HG02870 (cell line): ENCODE results near the gene FASN.

Source experiments
- ATAC-seq: cut with Tn5 transposase; IDR thresholded peaks from one replicate; pipeline ENCODE4 v1.9.1; 2021; ENCODE audit warnings: mild to moderate bottlenecking, moderate library complexity; ENCODE audit not compliant: unreplicated experiment

FASN gene

DNA sequence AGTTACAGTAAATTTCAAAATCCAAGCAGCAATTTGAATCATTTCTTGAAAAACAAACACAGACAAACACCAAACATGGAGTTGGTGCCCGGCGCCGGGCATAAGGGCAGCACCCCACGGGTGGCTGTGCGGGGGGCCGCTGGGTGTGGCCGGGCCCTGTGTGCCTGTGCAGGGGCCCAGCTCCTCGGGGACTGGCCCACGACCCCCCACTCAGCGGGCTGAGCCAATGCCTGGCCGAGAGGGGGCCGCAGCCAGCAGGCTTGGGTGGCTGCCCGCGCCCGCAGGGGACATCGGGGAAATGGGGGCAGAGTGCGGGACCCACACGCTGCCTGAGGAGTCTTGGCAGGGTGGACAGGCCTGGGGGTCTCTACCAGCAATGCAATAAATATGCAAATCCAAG, 19.6 kb downstream of the FASN start:
- no peak for ATAC-seq

DNA sequence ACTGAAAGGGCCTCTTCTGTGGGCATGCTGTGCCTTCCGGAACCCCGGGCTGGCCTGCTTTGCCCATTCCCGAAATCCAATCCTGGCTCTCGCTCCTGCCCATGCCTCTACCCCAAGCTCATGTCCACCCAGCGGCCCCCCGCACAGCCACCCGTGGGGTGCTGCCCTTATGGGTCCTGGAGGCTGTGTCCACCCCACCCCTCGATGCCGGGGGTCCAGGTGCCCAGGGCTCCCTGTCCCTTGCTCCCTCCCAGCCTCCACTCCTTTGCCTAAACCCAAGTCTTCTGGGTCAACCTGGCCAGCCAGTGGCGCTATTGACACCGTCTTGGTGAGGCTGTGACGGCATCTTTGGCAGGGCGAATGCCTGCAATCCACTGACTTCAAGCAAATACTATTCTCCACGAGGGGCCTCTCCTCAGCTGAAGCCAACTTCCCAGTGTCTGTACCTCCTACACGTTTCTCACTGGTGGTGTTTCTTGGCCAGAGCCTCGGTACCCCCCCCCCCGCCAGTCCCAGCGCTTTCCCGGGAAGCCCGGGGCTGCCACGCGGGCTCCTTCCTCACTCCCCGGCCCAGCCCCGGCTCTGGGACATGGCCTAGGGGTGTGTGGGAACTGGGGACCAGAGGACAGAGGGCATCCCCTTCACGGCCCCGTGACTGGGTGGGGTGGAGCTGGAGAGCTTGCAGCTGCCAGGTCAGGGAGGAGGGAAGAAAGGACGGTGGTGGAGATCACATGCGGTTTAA, 20.2 kb downstream of the FASN start:
- ATAC-seq = no peak

DNA sequence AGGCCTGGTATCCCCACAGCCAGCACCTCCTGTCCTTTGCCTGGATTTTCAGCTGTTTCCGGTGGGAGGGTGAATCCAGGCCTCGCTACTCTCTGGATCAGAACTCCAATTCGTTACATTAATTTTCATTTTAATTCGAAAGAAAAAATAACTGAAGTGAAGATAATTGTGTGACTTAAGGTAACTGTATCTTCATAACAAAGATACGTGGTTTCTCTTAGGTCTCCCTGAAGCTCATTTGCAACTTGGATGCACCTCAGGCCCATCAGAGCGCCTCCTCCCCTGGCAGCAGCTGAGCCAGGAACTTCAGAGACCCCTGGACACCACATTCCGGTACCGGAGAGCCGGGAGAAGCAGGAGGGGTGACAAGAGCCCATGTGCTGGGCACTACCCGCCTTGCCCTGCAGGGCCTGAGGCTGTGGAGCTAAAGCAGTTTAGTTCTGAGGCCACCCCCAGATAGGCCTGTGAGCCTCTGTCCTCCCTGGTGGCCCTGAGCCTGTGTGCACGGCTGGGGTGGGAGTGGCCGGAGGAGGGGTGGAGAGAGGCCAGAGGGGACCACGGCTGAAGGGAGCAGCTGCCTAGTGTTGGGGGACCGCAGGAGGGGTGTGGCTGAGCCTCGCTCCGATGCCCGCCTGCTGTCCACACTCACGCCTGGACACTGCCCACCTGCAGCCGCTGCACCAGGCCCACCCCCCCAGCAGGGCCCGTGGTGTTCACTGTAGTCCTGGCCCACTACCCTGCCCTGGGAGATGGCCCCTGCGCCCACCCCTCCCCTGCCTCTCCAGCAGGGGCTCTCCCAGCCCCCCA, 21.0 kb downstream of the FASN start:
- ATAC-seq = no peak

DNA sequence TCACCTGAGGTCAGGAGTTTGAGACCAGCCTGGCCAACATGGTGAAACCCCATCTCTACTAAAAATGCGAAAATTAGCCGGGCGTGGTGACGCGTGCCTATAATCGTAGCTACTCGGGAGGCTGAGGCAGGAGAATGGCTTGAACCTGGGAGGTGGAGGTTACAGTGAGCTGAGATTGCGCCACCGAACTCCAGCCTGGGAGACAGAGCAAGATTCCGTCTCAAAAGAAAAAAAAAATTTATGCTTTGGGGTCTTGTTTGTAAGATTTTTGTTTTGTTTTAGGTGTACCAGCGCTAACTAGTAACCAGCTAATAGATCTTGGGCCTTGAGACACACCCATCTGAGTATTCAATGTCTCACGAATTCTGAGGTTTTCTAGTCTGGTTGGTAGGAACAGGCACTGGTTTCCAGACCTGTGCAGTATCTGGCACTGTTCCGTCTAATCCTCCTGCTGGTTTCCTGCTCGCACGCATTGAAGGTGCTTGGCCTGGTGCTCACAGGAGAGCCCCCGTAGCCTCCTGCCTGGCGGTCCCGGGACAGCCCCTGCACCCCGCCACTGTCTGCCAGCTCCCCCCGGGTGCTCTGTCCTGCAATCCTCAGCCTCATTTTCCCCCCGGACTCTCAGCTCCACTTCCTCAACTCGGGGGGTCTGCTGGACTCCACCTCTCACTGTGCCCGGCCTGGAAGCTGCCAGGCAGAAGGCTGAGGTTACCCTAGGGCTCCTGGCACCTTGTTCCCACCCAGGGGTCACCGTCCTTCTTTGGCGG, 21.8 kb downstream of the FASN start:
- ATAC-seq = no peak

DNA sequence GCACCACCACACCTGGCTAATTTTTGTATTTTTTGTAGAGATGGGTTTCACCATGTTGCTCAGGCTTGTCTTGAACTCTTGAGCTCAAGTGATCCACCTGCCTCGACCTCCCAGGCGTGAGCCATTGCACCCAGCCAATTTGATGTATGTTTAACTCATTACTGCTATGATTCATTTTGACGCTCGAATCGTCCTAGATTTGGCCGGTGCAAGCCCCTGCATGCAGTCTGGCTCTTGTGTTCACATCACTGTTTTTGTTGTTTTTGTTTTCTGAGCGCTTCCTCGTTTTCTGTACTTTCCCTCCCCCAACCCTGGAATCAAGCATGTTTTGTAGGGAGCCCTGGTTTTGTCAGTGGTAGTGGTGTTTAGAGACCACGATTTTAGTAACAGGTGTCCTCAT, 24.6 kb downstream of the FASN start:
- ATAC-seq = no peak

DNA sequence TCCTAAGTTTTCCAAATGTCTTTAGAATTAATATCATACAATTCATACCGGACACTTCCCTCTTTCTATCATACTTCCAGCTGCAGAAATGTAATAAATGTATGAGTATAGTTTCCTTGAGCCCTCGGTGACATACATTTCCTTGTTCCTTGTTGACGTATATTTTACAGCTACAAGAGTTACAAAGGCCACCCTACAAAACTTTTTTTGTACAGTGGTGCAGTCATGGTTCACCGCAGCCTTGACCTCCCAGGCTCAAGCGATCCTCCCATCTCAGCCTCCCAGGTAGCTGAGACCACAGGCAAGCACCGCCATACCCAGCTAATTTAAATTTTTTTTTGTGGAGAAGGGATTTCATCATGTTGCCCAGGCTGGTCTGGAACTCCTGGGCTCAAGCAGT, 25.2 kb downstream of the FASN start:
- ATAC-seq = no peak

DNA sequence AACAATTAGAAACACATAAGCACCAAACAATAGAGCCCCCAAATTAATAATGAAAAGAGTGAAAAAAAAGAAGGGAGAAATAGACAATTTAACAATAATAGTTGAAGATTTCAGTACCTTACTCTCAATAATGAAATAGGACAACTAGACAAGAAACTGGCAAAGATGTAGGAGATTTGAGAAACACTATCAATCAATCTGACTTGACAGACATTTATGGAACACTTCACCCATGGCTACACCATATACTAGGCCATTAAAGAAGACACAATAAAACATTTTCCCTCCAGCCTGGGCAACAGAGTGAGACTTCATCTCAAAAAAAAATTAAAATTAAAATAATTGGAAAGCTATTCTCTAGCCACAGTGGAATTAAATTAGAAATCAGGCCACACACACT, 27.4 kb downstream of the FASN start:
- ATAC-seq = no peak

DNA sequence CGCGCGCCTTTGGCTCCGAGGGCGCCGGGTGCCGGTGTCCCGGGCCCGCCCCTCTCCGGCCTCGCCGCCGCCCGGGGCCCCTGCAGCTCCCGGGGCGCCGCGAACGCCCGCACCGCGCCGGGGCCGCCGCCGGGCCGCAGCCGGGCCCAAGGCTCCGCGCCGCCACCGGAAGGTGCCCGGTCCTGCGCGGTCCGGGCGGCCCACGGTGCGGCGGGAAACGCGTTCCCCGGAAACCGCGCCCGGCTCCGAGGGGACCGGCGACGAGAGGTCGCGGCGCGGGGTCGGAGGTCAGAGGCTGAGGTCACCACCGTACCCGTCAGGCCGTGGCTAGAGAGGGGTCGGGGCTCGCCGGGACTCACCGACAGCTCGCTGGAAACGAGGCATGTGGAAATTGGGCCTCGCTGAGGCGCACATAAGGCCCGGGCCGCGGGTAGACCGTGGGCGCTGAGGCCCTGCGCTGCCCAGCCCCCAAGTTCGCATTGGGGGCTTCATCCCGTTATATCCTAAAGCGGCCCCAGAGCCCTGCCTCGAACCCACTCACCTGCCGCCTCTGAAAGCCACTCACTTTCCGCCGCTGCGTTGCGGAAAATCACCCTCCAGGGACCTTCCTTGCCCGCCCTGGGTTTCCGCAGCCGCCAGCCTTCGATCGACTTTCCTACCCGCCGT, 32.3 kb downstream of the FASN start, which contains the start of gene DUS1L:
DUS1L (minus strand) TSS at position 167 of the 666 bp plus-strand sequence. CDS start 745 bp downstream, outside the sequence.
- no peak for ATAC-seq

DNA sequence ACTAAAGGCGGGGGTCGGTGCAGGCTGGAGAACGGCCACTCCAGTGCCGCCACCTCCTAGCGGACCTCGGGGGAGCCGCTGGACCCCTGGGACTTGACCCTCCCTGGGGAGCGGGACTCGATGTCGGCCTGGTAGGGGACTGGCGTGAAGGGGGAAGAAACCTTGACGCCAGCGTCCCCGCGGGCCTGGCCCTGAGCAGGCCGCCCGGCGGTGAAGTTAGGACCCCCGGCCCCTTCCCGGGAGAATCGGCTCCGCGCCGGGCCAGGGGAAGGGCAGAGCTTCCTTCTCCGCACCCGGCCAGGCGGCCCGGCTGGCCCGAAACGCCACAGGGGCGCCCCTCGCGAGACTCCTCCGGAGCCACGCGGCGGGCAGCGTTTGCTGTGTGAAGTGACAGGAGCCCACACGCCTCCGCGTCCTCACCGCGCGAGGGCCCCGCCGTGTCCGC, 32.8 kb downstream of the FASN start:
- ATAC-seq = no peak

DNA sequence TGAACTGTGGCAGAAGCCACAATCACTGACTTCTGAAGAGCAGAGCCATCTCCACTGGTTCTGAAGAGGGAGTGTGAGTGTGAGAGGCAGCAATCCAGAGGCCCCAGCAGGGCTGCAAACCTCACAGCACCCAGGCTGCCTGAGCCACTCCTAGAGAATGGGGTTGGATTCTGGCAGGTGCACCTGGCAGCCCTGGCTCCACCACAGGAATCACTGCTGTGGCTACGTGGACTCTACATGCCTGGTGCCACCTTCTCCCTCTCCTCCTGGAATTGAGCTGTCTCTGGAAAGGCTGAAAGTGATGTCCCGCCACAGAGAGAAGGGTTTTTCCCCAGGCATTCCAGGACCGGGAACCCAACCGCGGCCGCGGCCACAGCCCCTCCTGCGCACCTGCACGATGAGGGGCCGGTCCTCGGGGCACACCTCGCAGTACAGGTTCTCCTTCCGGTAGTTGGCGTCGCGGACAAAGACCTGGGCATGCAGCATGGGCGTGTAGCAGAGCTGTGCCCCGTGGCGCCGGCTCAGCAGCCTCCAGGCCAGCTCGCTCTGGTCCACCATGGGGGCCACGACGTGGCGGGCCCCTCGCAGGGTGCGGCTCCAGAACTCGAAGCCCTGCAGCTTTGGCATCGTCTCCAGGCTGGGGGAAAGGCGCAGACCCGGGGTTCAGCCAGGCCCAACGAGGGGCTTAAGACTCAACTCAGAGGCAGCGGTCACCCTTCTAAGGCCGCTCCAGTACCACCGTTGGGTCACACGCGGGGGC, 33.4 kb downstream of the FASN start:
- ATAC-seq = no peak

DNA sequence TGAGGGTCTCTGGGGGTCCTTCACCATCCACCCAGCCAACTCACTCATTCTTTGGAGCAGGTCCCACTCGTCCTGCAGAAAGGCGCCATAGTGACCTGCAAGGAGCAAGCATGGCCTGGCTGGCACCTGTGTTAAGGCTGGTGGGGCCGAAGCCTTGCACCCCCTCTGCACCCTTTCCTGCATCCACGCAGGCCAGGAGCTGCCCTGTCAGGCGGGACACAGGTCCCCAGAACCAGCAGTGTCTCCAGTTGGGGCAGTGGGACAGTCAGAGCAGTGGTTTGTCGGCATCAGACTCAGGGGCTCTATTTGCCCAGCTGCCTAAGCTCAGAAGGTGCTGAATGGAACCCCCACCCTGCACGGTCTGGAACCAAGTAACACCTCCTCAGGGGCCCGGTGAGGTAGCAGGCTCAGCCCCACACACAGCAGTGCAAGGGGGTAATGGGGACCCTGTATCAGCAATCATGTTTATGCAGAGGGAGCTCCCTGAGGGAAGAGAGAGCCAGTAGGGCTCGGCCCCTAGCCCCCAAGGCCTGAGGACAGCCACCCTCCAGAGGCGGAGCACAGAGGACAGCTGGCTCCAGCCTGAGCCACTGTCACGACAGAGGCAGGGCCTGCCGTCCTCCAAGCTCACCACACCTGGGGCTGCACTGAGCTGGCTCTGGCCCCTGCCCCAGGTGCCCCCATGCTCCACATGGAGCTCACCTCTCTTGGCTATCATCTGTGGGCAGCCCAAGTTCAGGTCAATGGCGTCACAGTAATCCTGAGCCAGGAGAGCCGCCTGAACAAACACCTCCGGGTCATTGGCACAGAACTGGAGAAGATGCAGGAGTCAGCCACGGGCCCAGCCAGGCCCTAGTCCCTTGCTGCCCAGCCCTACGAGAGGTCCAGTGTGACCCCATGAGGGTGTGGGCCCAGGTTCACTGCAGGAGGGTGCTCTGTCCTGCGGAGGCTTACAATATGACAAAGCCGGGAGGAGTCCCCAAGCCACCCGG, 34.3 kb downstream of the FASN start:
- no peak for ATAC-seq

DNA sequence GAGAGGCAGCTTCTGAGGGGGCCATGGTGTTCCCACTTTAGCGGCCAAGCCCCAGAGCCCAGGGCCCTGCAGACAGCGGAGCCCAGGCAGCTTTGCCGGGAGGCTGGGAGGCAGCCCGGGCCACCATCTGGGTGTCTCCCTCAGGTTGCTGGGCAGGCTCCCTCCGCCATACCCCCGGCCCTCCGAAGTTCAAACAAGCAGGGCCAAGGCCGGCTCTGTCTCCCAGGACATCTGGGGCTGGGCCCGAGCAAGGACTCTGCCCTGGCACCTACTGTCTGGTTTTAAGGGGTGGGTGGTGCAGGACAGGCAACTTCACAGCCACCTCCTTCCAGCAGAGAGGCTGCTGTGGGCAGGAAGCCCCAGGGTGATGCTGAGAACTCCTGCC, 35.1 kb downstream of the FASN start:
- no peak for ATAC-seq

DNA sequence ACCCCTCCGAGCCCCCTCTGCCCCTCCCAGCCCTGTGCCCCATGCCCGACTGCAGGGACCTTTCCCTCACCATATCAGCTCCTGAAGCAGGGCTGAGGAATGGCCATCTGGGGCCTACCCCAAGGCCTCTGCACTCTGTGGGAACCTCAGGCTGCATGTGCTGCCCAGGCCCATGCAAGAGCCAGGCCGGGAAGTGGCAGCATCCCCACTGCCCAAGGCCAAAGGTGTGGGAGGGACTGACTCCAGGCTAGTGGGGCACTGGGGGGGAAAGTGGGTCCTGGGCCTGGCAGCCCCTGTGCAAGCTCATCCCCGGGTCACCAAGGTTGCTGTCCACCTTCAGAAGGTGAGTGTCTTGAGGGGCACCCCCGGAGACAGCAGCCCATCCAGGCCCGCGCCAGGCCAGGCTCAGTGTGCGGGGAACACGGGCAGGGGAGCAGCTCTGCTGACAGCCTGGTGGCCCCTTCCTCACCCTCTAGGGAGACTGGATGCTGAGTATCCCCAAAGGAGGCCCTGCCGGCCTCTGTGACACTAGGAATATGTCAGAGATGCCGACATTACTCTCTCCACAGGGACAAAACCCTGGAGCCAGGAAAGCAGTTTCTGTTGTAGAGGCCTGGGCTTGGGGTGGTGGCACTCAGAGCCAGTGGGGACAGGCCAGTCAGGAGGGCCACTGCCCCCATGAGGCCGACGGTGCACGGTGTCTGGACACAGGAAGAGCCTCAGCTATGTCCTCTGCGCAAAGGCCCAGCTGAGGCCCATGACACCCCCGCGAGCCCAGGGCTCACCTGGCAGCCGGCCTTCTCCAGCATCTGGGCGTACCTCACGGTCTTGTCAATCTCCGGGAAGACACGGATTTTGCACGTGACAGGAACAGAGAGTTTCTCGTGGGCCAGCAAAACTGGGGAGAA, 35.7 kb downstream of the FASN start:
- ATAC-seq = no peak

DNA sequence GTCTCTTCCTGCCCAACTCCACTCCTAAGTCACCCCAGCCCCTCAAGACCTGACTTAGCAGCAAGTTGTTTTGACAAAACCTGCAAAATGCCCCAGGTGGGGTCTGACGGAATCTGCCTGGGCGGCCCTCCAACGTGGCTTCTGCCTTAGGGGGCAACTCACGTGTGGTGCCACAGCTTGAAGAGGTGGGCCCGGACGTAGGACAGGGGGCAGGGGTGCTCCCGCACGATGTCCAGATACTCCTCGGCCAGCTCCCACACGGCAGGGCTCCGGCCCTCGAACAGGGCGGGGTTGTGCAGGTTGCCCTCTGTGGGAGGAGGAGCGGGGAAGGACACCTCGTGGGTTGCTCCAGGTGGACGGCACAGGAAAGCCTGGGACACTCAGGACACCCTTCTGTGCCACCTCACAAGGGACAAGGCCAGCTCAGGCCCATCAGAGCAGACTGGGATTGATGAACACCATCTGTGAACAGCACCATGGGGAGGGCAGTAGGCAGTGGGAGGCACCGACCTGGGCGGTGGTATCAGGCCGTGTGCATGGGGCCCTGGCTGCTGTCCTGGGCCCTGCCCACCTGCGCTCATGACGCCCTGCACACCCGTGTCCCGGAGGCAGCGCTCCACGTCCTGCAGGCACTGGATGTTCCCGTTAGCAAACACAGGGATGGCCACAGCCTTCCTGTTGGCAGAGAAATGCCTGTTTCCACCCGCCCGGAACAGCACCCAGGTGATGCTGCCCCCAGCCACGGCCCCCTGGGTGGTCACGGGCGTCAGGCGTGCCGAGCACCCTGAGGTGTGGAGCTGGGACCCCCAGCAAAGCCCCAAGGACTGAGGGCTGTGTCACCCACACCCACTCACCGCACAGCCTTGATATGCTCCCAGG, 36.8 kb downstream of the FASN start:
- no peak for ATAC-seq

DNA sequence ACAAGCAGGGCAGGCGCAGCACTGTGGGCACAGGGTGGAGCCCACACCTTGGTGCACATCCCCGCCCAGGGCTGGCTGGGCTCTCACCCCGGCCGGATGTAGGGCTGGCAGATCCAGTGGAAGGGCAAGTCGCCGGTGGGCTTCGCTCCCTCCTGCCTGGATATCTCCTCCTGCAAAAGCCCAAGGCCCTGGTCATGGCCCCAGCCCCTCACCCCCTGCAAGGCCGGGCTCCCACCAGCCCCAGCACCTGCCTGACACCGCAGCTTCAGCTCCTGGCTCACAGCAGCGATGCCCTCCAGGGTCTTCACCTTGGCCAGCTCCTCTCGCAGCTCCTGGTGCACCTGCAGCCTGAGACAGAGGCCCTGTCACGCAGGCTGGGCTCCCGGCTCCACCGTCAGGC, 37.4 kb downstream of the FASN start:
- no peak for ATAC-seq

DNA sequence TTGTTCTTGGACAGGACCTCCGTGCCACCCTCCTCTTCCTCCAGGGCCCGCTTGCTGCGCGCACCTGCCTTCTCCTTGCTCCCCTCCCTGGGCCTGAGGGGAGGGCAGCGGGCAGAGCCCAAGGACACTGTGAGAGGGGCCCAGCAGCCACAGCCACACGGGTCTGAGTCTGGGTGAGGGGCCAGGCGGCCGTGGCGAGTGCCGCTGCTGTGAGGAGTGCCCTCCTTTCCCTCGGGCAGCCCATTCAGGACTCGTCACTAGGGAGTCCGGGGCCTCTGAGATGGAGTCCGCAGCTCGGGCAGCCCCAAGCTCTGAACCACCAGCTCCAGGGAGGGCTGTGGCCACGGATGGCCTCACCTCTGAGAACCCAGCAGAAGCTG, 38.0 kb downstream of the FASN start:
- ATAC-seq = no peak
